ENCODE measurements around the gene EML4. TPM values are rescaled to one million over a fixed set of nuclear protein-coding genes. Genes with fewer than 3 reads are reported as not detected.
A peak's percentile ranks its signal among the peaks of the same experiment; 100 is the strongest.

EML4 gene
- total and polyA plus RNA-seq, 9 of the 15 experiments (the other 6 are each of a cell fraction or from before 2014, with no cell fraction given): 14.7 to 48.3 (median 36.5) TPM

- no peak for TF ChIP-seq E2F6 (IDR thresholded peaks at IDR 0.05; ENCODE audit: borderline replicate concordance in 1 of 2, extremely low read depth in 1 of 2, insufficient read depth in 1 of 2, insufficient read length in 1 of 2, low read depth in 1 of 2, low read length in 1 of 2, poor library complexity in 1 of 2, severe bottlenecking in 1 of 2)
- TF ChIP-seq ATF7 (IDR thresholded peaks at IDR 0.05): 0 out of 2 replicates have a peak, but pooled peaks have one; percentile 19
- no peak for TF ChIP-seq RNF219 (CRISPR knock-in tag; IDR thresholded peaks at IDR 0.05)
- no peak for TF ChIP-seq ZNF583 (CRISPR knock-in tag; IDR thresholded peaks at IDR 0.05)
- TF ChIP-seq SPI1 (IDR thresholded peaks at IDR 0.05; ENCODE audit: borderline replicate concordance, low read depth, low read length): peak; percentile 38; the same call in 1 of the 2 replicates
- no peak for TF ChIP-seq SMAD1 (IDR thresholded peaks at IDR 0.05; ENCODE audit: low read depth, low read length, partially characterized antibody)
- no peak for TF ChIP-seq NR1H2 (CRISPR knock-in tag; IDR thresholded peaks at IDR 0.05)
- TF ChIP-seq GMEB1 (CRISPR knock-in tag; IDR thresholded peaks at IDR 0.05): no peak
- TF ChIP-seq HDAC3 (IDR thresholded peaks at IDR 0.05; ENCODE audit: borderline replicate concordance, partially characterized antibody): no peak
- TF ChIP-seq ZBTB8A (IDR thresholded peaks at IDR 0.05; ENCODE audit: partially characterized antibody): no peak
- TF ChIP-seq THRAP3 (IDR thresholded peaks at IDR 0.05; ENCODE audit: borderline replicate concordance): no peak
- no peak for TF ChIP-seq REST (IDR thresholded peaks at IDR 0.05; ENCODE audit: borderline replicate concordance)
- no peak for TF ChIP-seq REST (CRISPR knock-in tag; IDR thresholded peaks at IDR 0.05; ENCODE audit: low read depth)
These were observed 27.2 kb upstream of the EML4 start (continued) for GRCh38 chr2:42141687-42142546.
